H9 (cell line): ENCODE measurements around the gene ADCY4. TPM values are rescaled to one million over a fixed set of nuclear protein-coding genes. Genes with fewer than 3 reads are reported as not detected.

Source experiments
- DNase-seq: peaks from one replicate; pipeline ENCODE4 v3.0.0-alpha.2; 2017
- H2AFZ ChIP-seq: one replicate; pipeline ENCODE4 v1.6.1; 2013; ENCODE audit warnings: mild to moderate bottlenecking, low read length, control low read depth, moderate library complexity
- H2AK5ac ChIP-seq: 2 replicates; pipeline ENCODE4 v1.6.1; 2013; ENCODE audit warnings: low read length, control low read depth, mixed read lengths; ENCODE audit not compliant: insufficient read length
- H2BK120ac ChIP-seq: one replicate; pipeline ENCODE4 v1.6.1; 2013; ENCODE audit warnings: low read depth, mild to moderate bottlenecking, low read length, control low read depth, inconsistent platforms; ENCODE audit not compliant: poor library complexity, severe bottlenecking
- H2BK12ac ChIP-seq: 2 replicates; pipeline ENCODE4 v1.6.1; 2013; ENCODE audit warnings: low read length, control low read depth, mixed read lengths, low read depth; ENCODE audit not compliant: insufficient read length
- H2BK15ac ChIP-seq: 2 replicates; pipeline ENCODE4 v1.6.1; 2013; ENCODE audit warnings: low read depth, low read length, control low read depth
- H2BK20ac ChIP-seq: one replicate; pipeline ENCODE4 v1.6.1; 2013; ENCODE audit warnings: low read depth, mild to moderate bottlenecking, low read length, control low read depth, inconsistent platforms; ENCODE audit not compliant: poor library complexity, severe bottlenecking
- H2BK5ac ChIP-seq: 2 replicates; pipeline ENCODE4 v1.6.1; 2013; ENCODE audit warnings: low read length, control low read depth, mixed read lengths; ENCODE audit not compliant: insufficient read length
- H3K14ac ChIP-seq: 2 replicates; pipeline ENCODE4 v1.6.1; 2013; ENCODE audit warnings: low read length, control low read depth; ENCODE audit not compliant: insufficient read depth
- H3K18ac ChIP-seq: 2 replicates; pipeline ENCODE4 v1.6.1; 2013; ENCODE audit warnings: low read depth, mild to moderate bottlenecking, mixed read lengths, low read length, control low read depth; ENCODE audit not compliant: insufficient read length
- H3K23ac ChIP-seq: 2 replicates; pipeline ENCODE4 v1.6.1; 2013; ENCODE audit warnings: low read length, control low read depth, mixed read lengths, low read depth; ENCODE audit not compliant: insufficient read length
- H3K23me2 ChIP-seq: 2 replicates; pipeline ENCODE4 v1.6.1; 2013; ENCODE audit warnings: low read depth, mild to moderate bottlenecking, mixed read lengths, low read length, control low read depth; ENCODE audit not compliant: insufficient read length, poor library complexity, severe bottlenecking
- H3K27ac ChIP-seq: 2 replicates; pipeline ENCODE4 v1.5.1; 2013; ENCODE audit warnings: low read length, control low read depth, mixed read lengths, low read depth; ENCODE audit not compliant: insufficient read length
- H3K27me3 ChIP-seq: 2 replicates; pipeline ENCODE4 v1.6.1; 2013; ENCODE audit warnings: low read length, control low read depth, inconsistent platforms; ENCODE audit not compliant: insufficient read depth
- H3K4ac ChIP-seq: 2 replicates; pipeline ENCODE4 v1.6.1; 2013; ENCODE audit warnings: low read depth, mild to moderate bottlenecking, control low read depth, inconsistent platforms, low read length, moderate library complexity
- H3K4me1 ChIP-seq: 2 replicates; pipeline ENCODE4 v1.6.1; 2013; ENCODE audit warnings: low read length, control low read depth, inconsistent platforms; ENCODE audit not compliant: insufficient read depth
- H3K4me2 ChIP-seq: 2 replicates; pipeline ENCODE4 v1.6.1; 2013; ENCODE audit warnings: low read length, control low read depth, mixed read lengths; ENCODE audit not compliant: insufficient read length, insufficient read depth
- H3K56ac ChIP-seq: 2 replicates; pipeline ENCODE4 v1.6.1; 2013; ENCODE audit warnings: low read depth, mild to moderate bottlenecking, mixed read lengths, low read length, control low read depth; ENCODE audit not compliant: insufficient read length
- H3K79me1 ChIP-seq: 2 replicates; pipeline ENCODE4 v1.6.1; 2013; ENCODE audit warnings: low read depth, mild to moderate bottlenecking, moderate library complexity, low read length, control low read depth, inconsistent platforms; ENCODE audit not compliant: insufficient read depth, poor library complexity, severe bottlenecking
- H3K79me2 ChIP-seq: 2 replicates; pipeline ENCODE4 v1.6.1; 2013; ENCODE audit warnings: low read length, control low read depth, inconsistent platforms; ENCODE audit not compliant: insufficient read depth
- H3K9ac ChIP-seq: 2 replicates; pipeline ENCODE4 v1.6.1; 2013; ENCODE audit warnings: low read length, control low read depth, mixed read lengths; ENCODE audit not compliant: insufficient read length; ENCODE audit errors: extremely low read depth
- H3K9me3 ChIP-seq: one replicate; pipeline ENCODE4 v1.6.1; 2013; ENCODE audit warnings: low read depth, low read length, inconsistent platforms; ENCODE audit not compliant: control insufficient read depth
- H3T11ph ChIP-seq: one replicate; pipeline ENCODE4 v1.6.1; 2013; ENCODE audit warnings: mild to moderate bottlenecking, low read length, control low read depth, inconsistent platforms
- H4K20me1 ChIP-seq: one replicate; pipeline ENCODE4 v1.6.1; 2013; ENCODE audit not compliant: control insufficient read depth, insufficient read length, insufficient read depth
- H4K5ac ChIP-seq: 2 replicates; pipeline ENCODE4 v1.6.1; 2013; ENCODE audit warnings: low read depth, mild to moderate bottlenecking, mixed read lengths, low read length, control low read depth; ENCODE audit not compliant: insufficient read length
- H4K8ac ChIP-seq: replicated peaks from 2 replicates; pipeline ENCODE4 v1.6.1; 2013; ENCODE audit warnings: low read length, control low read depth, mixed read lengths, low read depth; ENCODE audit not compliant: insufficient read length
- H4K91ac ChIP-seq: 2 replicates; pipeline ENCODE4 v1.6.1; 2013; ENCODE audit warnings: low read depth, mild to moderate bottlenecking, moderate library complexity, mixed read lengths, low read length, control low read depth; ENCODE audit not compliant: insufficient read length
- H3K27ac Mint-ChIP-seq, 3 experiments: 2 replicates in 2 of 3; 3 replicates in 1 of 3; pipeline ENCODE4 v1.8.0; 2020 to 2021; ENCODE audit warnings: mixed read lengths in 3 of 3, mild to moderate bottlenecking in 1 of 3, moderate library complexity in 1 of 3
- H3K27me3 Mint-ChIP-seq: 2 replicates; pipeline ENCODE4 v1.8.0; 2021; ENCODE audit warnings: low read depth, mild to moderate bottlenecking, moderate library complexity, mixed read lengths
- H3K36me3 Mint-ChIP-seq, 3 experiments: 2 replicates in 2 of 3; 3 replicates in 1 of 3; pipeline ENCODE4 v1.8.0; 2020 to 2021; ENCODE audit warnings: low read depth in 3 of 3, mixed read lengths in 3 of 3; ENCODE audit not compliant: insufficient read depth in 1 of 3
- H3K4me1 Mint-ChIP-seq, 2 experiments: 2 replicates each; pipeline ENCODE4 v1.8.0; 2020; ENCODE audit warnings: mixed read lengths in 2 of 2
- H3K4me3 Mint-ChIP-seq, 2 experiments: 2 replicates in 1 of 2; 3 replicates in 1 of 2; pipeline ENCODE4 v1.8.0; 2020 to 2021; ENCODE audit warnings: mild to moderate bottlenecking in 2 of 2, mixed read lengths in 2 of 2, moderate library complexity in 1 of 2
- H3K9me3 Mint-ChIP-seq, 2 experiments: 2 replicates in 1 of 2; 3 replicates in 1 of 2; pipeline ENCODE4 v1.8.0; 2020; ENCODE audit warnings: mild to moderate bottlenecking in 2 of 2, mixed read lengths in 2 of 2, moderate library complexity in 1 of 2
- CTCF ChIP-seq: fragments of 200-600 bp; sonication (generic); conservative IDR thresholded peaks from 3 replicates; pipeline ENCODE4 v1.8.0; 2021; ENCODE audit warnings: antibody characterized with exemption, mild to moderate bottlenecking
- WGBS: extraction: QIAGEN DNeasy Blood & Tissue Kit; methylation state at CpG from one replicate; pipeline ENCODE4 v1.1.7; 2013; ENCODE audit warnings: missing lambda C conversion rate, low lambda C conversion rate, mixed read lengths; ENCODE audit not compliant: insufficient read length; ENCODE audit errors: extremely low coverage; 5-methylcytosine and 5-hydroxymethylcytosine counted together
- total RNA-seq: library from RNA; stranded (reverse); gene quantifications from 2 replicates; pipeline ENCODE4 v1.2.1, GENCODE V29; 2021

Gene ADCY4
- total RNA-seq, 1 experiment from 2014 or later = 0.09 TPM

GRCh38 chr14:24378981-24379906, 44.4 kb upstream of the ADCY4 start:
- H2AFZ ChIP-seq = no peak overlapping the region
- H2BK12ac ChIP-seq = no peak overlapping the region
- no peak overlapping the region for H4K8ac ChIP-seq
- no peak overlapping the region for H3K18ac ChIP-seq
- no peak overlapping the region for H2AK5ac ChIP-seq
- H3K36me3 Mint-ChIP-seq = peaks cover under 1 to 11% (median 1%) of the 10 kb centered on the region in 3 experiments; a peak in 6 of 7 replicates
- no peaks in the 10 kb centered on the region for H3K27me3 ChIP-seq
- H3K79me1 ChIP-seq = no peaks in the 10 kb centered on the region
- H3K9me3 ChIP-seq = no peaks in the 10 kb centered on the region
- H3K4ac ChIP-seq = no peak overlapping the region
- no peak overlapping the region for H3K56ac ChIP-seq
- no peak overlapping the region for H3K27ac ChIP-seq
- no peak overlapping the region for H3K4me2 ChIP-seq
- no peaks in the 10 kb centered on the region for H4K20me1 ChIP-seq
- no peak overlapping the region for H4K5ac ChIP-seq
- H3K14ac ChIP-seq = no peak overlapping the region
- peaks cover 37 to 46% of the 10 kb centered on the region in 2 experiments for H3K4me1 Mint-ChIP-seq
- H2BK5ac ChIP-seq = no peak overlapping the region
- H3K23me2 ChIP-seq = no peaks in the 10 kb centered on the region
- no peak for TF ChIP-seq CTCF
- no peak overlapping the region for H2BK120ac ChIP-seq
- peak overlapping the region in 1 of 3 experiments; percentile 30; a peak in 1 of 7 replicates for H3K27ac Mint-ChIP-seq
- no peak overlapping the region; the same call in 1 of the 2 replicates for H2BK15ac ChIP-seq
- no peak overlapping the region for H3K4me3 Mint-ChIP-seq
- no peaks in the 10 kb centered on the region; the same call in none of the 2 replicates for H3K27me3 Mint-ChIP-seq
- no peak overlapping the region for H3T11ph ChIP-seq
- no peak overlapping the region for H3K9ac ChIP-seq
- no CpG with 5 or more reads among the region's 7 CpGs for WGBS
- no peaks in the 10 kb centered on the region for H3K79me2 ChIP-seq
- no peak overlapping the region for H4K91ac ChIP-seq
- H3K9me3 Mint-ChIP-seq = no peaks in the 10 kb centered on the region
- no peak overlapping the region for H3K23ac ChIP-seq
- no peak for DNase-seq
- peaks cover 3% of the 10 kb centered on the region for H3K4me1 ChIP-seq
- no peak overlapping the region for H2BK20ac ChIP-seq
